GM12878 (cell line): ENCODE results near the gene TMEM231.

Experiments
- ATF3 ChIP-seq: IDR thresholded peaks from 2 replicates; pipeline ENCODE4 v1.6.1; 2011; ENCODE audit warnings: low read depth, mild to moderate bottlenecking, low read length, moderate library complexity, borderline replicate concordance; ENCODE audit errors: extremely low read depth
- BACH1 ChIP-seq: fragments of 450-650 bp; IDR thresholded peaks from 2 replicates; pipeline ENCODE4 v1.6.1; 2017; ENCODE audit warnings: mild to moderate bottlenecking, borderline replicate concordance
- CTCF ChIP-seq, 3 experiments: IDR thresholded peaks in 2 of 3; conservative IDR thresholded peaks in 1 of 3; 2 replicates each; pipeline ENCODE4 v1.5.1; 2011; ENCODE audit warnings: low read depth in 3 of 3, low read length in 3 of 3, mild to moderate bottlenecking in 3 of 3, control low read depth in 2 of 3, moderate library complexity in 2 of 3, inconsistent platforms in 1 of 3, mixed read lengths in 1 of 3; ENCODE audit not compliant: control insufficient read depth in 2 of 3, insufficient read depth in 1 of 3; ENCODE audit errors: extremely low read depth in 1 of 3
- EZH2 ChIP-seq: IDR thresholded peaks from 2 replicates; pipeline ENCODE4 v1.6.1; 2012; ENCODE audit warnings: low read depth, mild to moderate bottlenecking, control low read depth, inconsistent platforms, low read length, borderline replicate concordance; ENCODE audit not compliant: control insufficient read depth
- FOS ChIP-seq: IDR thresholded peaks from 3 replicates; pipeline ENCODE4 v1.6.1; 2011; ENCODE audit warnings: borderline replicate concordance; ENCODE audit not compliant: insufficient read length; ENCODE audit errors: extremely low read depth
- HDGF ChIP-seq: fragments of 450-650 bp; IDR thresholded peaks from 2 replicates; pipeline ENCODE4 v1.6.1; 2016; ENCODE audit warnings: antibody characterized with exemption
- MYC ChIP-seq: IDR thresholded peaks from 2 replicates; pipeline ENCODE4 v1.6.1; 2011; ENCODE audit warnings: mild to moderate bottlenecking, low read length, moderate library complexity, inconsistent platforms; ENCODE audit not compliant: insufficient read depth, insufficient replicate concordance, insufficient read length, severe bottlenecking
- NR2C2 ChIP-seq: IDR thresholded peaks from 2 replicates; pipeline ENCODE4 v1.6.1; 2011; ENCODE audit warnings: borderline replicate concordance, low read depth; ENCODE audit not compliant: control insufficient read depth, insufficient read length
- POLR2A ChIP-seq: IDR thresholded peaks from 2 replicates; pipeline ENCODE4 v1.6.1; 2011; ENCODE audit warnings: low read depth, mild to moderate bottlenecking, low read length
- SMC3 ChIP-seq: IDR thresholded peaks from 2 replicates; pipeline ENCODE4 v1.6.1; 2011; ENCODE audit warnings: low read length, improper control_type of control experiment, borderline replicate concordance
- TAF1 ChIP-seq: IDR thresholded peaks from 2 replicates; pipeline ENCODE4 v1.6.1; 2011; ENCODE audit warnings: mild to moderate bottlenecking, low read depth, low read length, borderline replicate concordance
- YY1 ChIP-seq: IDR thresholded peaks from 2 replicates; pipeline ENCODE4 v1.6.1; 2011; ENCODE audit warnings: low read depth, mild to moderate bottlenecking, low read length
- ZZZ3 ChIP-seq: IDR thresholded peaks from 2 replicates; pipeline ENCODE4 v1.6.1; 2011; ENCODE audit warnings: low read depth; ENCODE audit not compliant: control insufficient read depth, insufficient read length

- TF ChIP-seq MYC, result no peak
- TF ChIP-seq POLR2A, result no peak
- TF ChIP-seq CTCF (IDR thresholded peaks at IDR 0.05 in 2 of 3, conservative IDR thresholded peaks at IDR 0.05 in 1 of 3; ENCODE audit: control insufficient read depth in 2 of 3, extremely low read depth in 1 of 3, insufficient read depth in 1 of 3, low read depth in 3 of 3, low read length in 3 of 3), result no peak
- TF ChIP-seq BACH1, result no peak
- no peak for TF ChIP-seq EZH2
- no peak for TF ChIP-seq SMC3
- no peak for TF ChIP-seq FOS
- TF ChIP-seq HDGF, result no peak
- TF ChIP-seq NR2C2, result no peak
- no peak for TF ChIP-seq TAF1
- no peak for TF ChIP-seq ATF3
- TF ChIP-seq YY1, result no peak
- no peak for TF ChIP-seq ZZZ3
Measured at GRCh38 chr16:75514296-75514695, 41.8 kb downstream of the TMEM231 start.
